ENCODE data around the gene NTM. TPM values are rescaled to one million over a fixed set of nuclear protein-coding genes. Genes with fewer than 3 reads are reported as not detected.

The NTM gene
- total and polyA plus RNA-seq, 8 donors = 0.04 to 4.4 (median 0.50) TPM

GRCh38 chr11:131504199-131504949 lies 134.0 kb downstream of the NTM start:
- 30 to 34% methylated on average over 15 of the region's 15 CpGs for WGBS, 2 donors
- H3K27ac ChIP-seq = no peak overlapping the region
- no peaks in the 10 kb centered on the region for H3K4me1 ChIP-seq
- DNase-seq (peak in 2 of 6 donors; percentile 26 to 55), FAIRE-seq (no peak), ATAC-seq (peak in 3 of 4 donors; percentile 75 to 96 (median 84))
- no peaks in the 10 kb centered on the region for H3K9me3 ChIP-seq
- H3K36me3 ChIP-seq = no peaks in the 10 kb centered on the region
- intact Hi-C loops (cut with DNase I) = loop anchor here in 1 of 3 donors (5.0 kb wide), 1 partner anchor 92 kb away; no protein-coding TSS in a partner anchor
- H3K4me3 ChIP-seq = no peak overlapping the region
- H3K27me3 ChIP-seq = no peaks in the 10 kb centered on the region
- TF ChIP-seq, protein P1, sequence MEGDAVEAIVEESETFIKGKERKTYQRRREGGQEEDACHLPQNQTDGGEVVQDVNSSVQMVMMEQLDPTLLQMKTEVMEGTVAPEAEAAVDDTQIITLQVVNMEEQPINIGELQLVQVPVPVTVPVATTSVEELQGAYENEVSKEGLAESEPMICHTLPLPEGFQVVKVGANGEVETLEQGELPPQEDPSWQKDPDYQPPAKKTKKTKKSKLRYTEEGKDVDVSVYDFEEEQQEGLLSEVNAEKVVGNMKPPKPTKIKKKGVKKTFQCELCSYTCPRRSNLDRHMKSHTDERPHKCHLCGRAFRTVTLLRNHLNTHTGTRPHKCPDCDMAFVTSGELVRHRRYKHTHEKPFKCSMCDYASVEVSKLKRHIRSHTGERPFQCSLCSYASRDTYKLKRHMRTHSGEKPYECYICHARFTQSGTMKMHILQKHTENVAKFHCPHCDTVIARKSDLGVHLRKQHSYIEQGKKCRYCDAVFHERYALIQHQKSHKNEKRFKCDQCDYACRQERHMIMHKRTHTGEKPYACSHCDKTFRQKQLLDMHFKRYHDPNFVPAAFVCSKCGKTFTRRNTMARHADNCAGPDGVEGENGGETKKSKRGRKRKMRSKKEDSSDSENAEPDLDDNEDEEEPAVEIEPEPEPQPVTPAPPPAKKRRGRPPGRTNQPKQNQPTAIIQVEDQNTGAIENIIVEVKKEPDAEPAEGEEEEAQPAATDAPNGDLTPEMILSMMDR (IDR thresholded peaks at IDR 0.05) = peak in 2 of 4 donors; percentile 12 to 18

- Histone ChIP-seq H3K9me3 (no peaks in the 10 kb centered on the region), H3K4me3 (no peak overlapping the region), H3K4me1 (no peaks in the 10 kb centered on the region), H3K27ac (no peak overlapping the region), H3K36me3 (no peaks in the 10 kb centered on the region), H3K27me3 (no peaks in the 10 kb centered on the region)
- TF ChIP-seq, protein P1 (IDR thresholded peaks at IDR 0.05) = no peak
- DNase-seq (no peak), FAIRE-seq (no peak), ATAC-seq (no peak)
- intact Hi-C loops (cut with DNase I) = no loop called here
- WGBS, 2 donors = 81 to 91% methylated on average over 6 of the region's 6 CpGs
Measured at GRCh38 chr11:131506348-131506747, 135.9 kb downstream of the NTM start.

DNA sequence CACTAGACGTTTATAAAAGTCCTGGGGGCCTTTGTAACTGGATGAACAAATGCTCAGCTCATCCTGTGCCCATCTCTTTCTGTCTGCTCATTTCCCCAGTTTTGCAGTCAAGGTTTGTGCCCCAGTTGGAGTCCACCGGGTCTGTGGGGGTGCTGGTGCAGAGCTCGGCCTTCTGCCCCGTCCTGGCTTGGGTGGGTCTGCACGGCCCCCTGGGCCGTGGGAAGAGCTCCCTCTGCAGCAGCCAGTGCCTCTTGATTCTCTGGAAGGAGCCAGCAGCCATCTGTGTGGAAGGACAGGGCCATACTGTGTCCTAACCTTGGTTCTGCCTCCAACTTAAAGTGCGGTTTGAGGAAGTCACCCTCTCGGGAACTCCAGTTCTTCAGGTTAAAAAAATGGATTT lies 140.2 kb downstream of the NTM start:
- no peaks in the 10 kb centered on the region for H3K27me3 ChIP-seq
- no peaks in the 10 kb centered on the region for H3K4me1 ChIP-seq
- DNase-seq (no peak), ATAC-seq (no peak), FAIRE-seq (no peak)
- H3K4me3 ChIP-seq = no peak overlapping the region
- no peak overlapping the region for H3K27ac ChIP-seq
- intact Hi-C loops (cut with DNase I) = loop anchor here in 1 of 3 donors (5.0 kb wide), 2 partner anchors 268 to 443 kb away; no protein-coding TSS in a partner anchor
- TF ChIP-seq, protein P1 (IDR thresholded peaks at IDR 0.05) = no peak
- H3K9me3 ChIP-seq = no peaks in the 10 kb centered on the region
- WGBS, 2 donors = 58 to 67% methylated on average over 8 of the region's 8 CpGs
- no peaks in the 10 kb centered on the region for H3K36me3 ChIP-seq

DNA sequence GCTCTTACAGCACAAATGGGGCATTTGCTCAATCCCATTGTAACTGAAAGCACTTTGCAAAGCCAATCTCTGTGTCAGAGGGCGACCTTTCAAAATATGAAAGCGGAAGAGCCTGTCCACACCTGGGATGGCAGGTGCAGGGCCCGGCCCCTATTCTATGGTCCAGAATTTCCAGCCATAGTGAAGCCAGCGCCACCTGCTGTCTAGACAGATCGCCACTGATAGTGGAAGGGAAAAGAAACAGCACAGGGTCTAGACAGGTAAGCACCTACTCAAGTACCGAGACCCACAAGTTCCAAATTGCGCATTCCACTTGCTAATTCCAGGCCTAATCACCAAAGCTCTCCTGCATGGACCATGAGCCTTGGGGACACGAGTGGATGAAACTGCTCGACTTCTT lies 141.4 kb downstream of the NTM start:
- DNase-seq (peak in 5 of 6 donors; percentile 41 to 80 (median 51)), FAIRE-seq (no peak), ATAC-seq (peak; percentile 50 to 98 (median 88))
- H3K27ac ChIP-seq = no peak overlapping the region
- H3K9me3 ChIP-seq = no peaks in the 10 kb centered on the region
- intact Hi-C loops (cut with DNase I) = loop anchor here in 1 of 3 donors (5.0 kb wide), 2 partner anchors 269 to 444 kb away; no protein-coding TSS in a partner anchor
- H3K4me1 ChIP-seq = no peaks in the 10 kb centered on the region
- no peaks in the 10 kb centered on the region for H3K27me3 ChIP-seq
- H3K4me3 ChIP-seq = no peak overlapping the region
- no peaks in the 10 kb centered on the region for H3K36me3 ChIP-seq
- TF ChIP-seq, protein P1 (IDR thresholded peaks at IDR 0.05) = peak; percentile 15 to 59 (median 53)
- 24 to 29% methylated on average over 9 of the region's 9 CpGs for WGBS, 2 donors

DNA sequence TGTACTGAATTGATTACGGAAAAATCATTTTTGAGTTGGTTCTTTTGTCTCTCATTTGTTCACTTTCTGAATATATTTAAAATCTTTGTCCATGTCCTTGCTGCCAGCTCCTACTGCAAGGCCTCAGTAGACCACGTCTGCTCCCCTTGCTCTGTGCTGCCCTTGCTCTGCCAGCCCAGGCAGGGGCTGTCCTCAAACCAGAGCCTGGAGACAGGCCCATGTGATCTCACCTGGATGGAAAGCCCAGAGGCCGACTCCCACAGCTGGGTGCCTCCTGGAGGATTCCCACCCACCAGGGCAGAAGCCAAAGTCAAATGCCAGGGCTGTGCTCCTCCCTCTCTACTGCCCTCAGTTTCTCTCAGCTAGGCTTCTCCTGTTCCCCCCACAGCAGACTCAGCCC lies 141.8 kb downstream of the NTM start:
- no peaks in the 10 kb centered on the region for H3K4me1 ChIP-seq
- WGBS, 2 donors = 57 to 63% methylated on average over 3 of the region's 3 CpGs

More for the DNA sequence above, 141.8 kb downstream of the NTM start:
- ATAC-seq (no peak), DNase-seq (no peak), FAIRE-seq (no peak)
- intact Hi-C loops (cut with DNase I) = loop anchor here in 1 of 3 donors (5.0 kb wide), 2 partner anchors 270 to 445 kb away; no protein-coding TSS in a partner anchor
- Histone ChIP-seq H3K36me3 (no peaks in the 10 kb centered on the region), H3K4me3 (no peak overlapping the region), H3K27ac (no peak overlapping the region), H3K9me3 (no peaks in the 10 kb centered on the region), H3K27me3 (no peaks in the 10 kb centered on the region)
- TF ChIP-seq, protein P1 (IDR thresholded peaks at IDR 0.05) = no peak
